ENCODE data around the gene LKAAEAR1.

DNA sequence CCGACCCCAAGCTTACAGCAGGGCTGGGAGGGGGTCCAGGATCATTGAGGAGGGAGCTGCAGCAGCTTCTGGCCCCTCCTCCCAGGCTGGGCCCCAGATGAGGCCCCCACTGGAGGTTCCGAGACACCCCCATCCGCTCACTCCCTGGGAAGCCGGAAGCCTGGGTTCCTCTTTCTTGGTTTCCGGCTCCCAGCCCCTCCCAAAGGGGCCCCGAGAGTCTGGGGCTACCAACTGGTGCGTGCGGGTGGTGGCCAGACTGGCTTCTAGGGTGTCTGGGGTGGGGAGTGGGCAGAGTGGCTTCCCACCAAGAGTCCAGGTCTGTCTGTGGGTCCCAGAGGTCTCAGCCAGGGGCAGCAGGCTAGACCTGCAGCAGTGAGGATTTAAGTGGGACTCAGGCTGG, 7.1 kb downstream of the LKAAEAR1 start:
- TF ChIP-seq, protein P1, sequence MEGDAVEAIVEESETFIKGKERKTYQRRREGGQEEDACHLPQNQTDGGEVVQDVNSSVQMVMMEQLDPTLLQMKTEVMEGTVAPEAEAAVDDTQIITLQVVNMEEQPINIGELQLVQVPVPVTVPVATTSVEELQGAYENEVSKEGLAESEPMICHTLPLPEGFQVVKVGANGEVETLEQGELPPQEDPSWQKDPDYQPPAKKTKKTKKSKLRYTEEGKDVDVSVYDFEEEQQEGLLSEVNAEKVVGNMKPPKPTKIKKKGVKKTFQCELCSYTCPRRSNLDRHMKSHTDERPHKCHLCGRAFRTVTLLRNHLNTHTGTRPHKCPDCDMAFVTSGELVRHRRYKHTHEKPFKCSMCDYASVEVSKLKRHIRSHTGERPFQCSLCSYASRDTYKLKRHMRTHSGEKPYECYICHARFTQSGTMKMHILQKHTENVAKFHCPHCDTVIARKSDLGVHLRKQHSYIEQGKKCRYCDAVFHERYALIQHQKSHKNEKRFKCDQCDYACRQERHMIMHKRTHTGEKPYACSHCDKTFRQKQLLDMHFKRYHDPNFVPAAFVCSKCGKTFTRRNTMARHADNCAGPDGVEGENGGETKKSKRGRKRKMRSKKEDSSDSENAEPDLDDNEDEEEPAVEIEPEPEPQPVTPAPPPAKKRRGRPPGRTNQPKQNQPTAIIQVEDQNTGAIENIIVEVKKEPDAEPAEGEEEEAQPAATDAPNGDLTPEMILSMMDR (IDR thresholded peaks at IDR 0.05; ENCODE audit: low read length) = no peak
- no peak for TF ChIP-seq EZH2 (IDR thresholded peaks at IDR 0.05; ENCODE audit: borderline replicate concordance, low read length)
